Activated T-helper 2 cell treated with anti-CD3 and anti-CD28 coated beads, Interferon-gamma antibody, Interleukin-2, Interleukin-4, amounts not matched to agents 10 μg/mL and 5 μg/mL and 100 μg/mL, durations not matched to agents 14 hours and 24 hours and 36 hours (primary cell): ENCODE data around the gene RAB11FIP4. TPM values are rescaled to one million over a fixed set of nuclear protein-coding genes. Genes with fewer than 3 reads are reported as not detected.

Experiments used
- DNase-seq: peaks from one replicate; pipeline ENCODE4 v3.0.0; 2021; ENCODE audit warnings: low spot score
- H3K27ac Mint-ChIP-seq: one replicate; pipeline ENCODE4 v1.8.0; 2021; ENCODE audit warnings: mixed read lengths
- H3K27me3 Mint-ChIP-seq: one replicate; pipeline ENCODE4 v1.8.0; 2021; ENCODE audit warnings: low read depth, mixed read lengths
- H3K36me3 Mint-ChIP-seq: one replicate; pipeline ENCODE4 v1.8.0; 2021; ENCODE audit warnings: low read depth, mixed read lengths
- H3K4me1 Mint-ChIP-seq: one replicate; pipeline ENCODE4 v1.8.0; 2021; ENCODE audit warnings: low read depth, mixed read lengths
- H3K4me3 Mint-ChIP-seq: one replicate; pipeline ENCODE4 v1.8.0; 2021; ENCODE audit warnings: low read depth, mild to moderate bottlenecking, moderate library complexity, mixed read lengths
- H3K9me3 Mint-ChIP-seq: one replicate; pipeline ENCODE4 v1.8.0; 2021; ENCODE audit warnings: mixed read lengths
- intact Hi-C: fragments of 100-400 bp; cut with micrococcal nuclease; formaldehyde crosslinking; loops from one replicate; pipeline ENCODE4 v1.15.1; 2023
- total RNA-seq: library from RNA; stranded (reverse); gene quantifications from 2 replicates; pipeline ENCODE4 v1.2.3, GENCODE V29; 2022

Gene RAB11FIP4
- total RNA-seq, 1 donor from 2014 or later = 26.2 TPM

DNA sequence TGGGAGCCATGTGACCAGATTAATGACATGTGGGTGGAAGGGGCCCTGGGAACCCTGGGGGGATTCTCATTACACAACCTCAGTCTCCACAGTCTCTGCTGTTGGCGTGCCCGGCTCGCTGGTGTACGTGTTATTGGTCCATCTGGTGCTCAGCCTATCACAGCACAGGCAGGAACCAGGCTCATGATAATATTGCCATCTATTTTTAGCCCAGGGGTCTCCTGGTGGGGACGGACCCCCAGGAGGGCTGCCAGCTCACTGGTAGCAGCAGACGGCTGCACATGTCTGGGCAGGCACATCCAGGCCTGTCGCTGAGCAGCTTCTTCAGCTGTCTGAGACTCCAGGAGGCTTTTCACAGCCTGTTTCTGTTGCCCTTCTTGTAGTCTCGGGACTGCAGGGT lies 123.8 kb downstream of the RAB11FIP4 start:
- peaks cover 3% of the 10 kb centered on the region for H3K36me3 Mint-ChIP-seq
- no peak overlapping the region for H3K4me3 Mint-ChIP-seq
- H3K4me1 Mint-ChIP-seq = peaks cover 17% of the 10 kb centered on the region
- H3K9me3 Mint-ChIP-seq = no peaks in the 10 kb centered on the region
- intact Hi-C loops = no loop called here
- H3K27me3 Mint-ChIP-seq = no peaks in the 10 kb centered on the region
- H3K27ac Mint-ChIP-seq = no peak overlapping the region
- DNase-seq = no peak

DNA sequence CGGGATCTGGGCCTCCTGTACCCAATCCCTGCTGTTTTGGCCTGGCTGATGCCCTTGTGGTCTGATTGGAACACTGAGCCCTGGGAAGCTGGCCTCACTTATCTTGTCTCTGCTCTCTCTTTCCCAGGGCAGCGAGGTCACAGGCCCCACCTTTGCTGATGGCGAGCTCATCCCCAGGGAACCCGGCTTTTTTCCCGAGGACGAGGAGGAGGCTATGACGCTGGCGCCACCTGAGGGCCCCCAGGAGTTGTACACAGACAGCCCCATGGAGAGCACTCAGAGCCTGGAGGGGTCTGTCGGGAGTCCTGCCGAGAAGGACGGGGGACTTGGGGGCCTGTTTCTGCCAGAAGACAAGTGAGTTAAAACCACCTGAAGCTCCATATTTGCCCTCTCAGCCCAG lies 126.0 kb downstream of the RAB11FIP4 start:
- Mint-ChIP-seq H3K36me3 (peaks cover 15% of the 10 kb centered on the region), H3K4me1 (peaks cover 5% of the 10 kb centered on the region), H3K27me3 (no peaks in the 10 kb centered on the region), H3K4me3 (no peak overlapping the region), H3K9me3 (no peaks in the 10 kb centered on the region), H3K27ac (no peak overlapping the region)
- intact Hi-C loops = no loop called here
- DNase-seq = no peak

DNA sequence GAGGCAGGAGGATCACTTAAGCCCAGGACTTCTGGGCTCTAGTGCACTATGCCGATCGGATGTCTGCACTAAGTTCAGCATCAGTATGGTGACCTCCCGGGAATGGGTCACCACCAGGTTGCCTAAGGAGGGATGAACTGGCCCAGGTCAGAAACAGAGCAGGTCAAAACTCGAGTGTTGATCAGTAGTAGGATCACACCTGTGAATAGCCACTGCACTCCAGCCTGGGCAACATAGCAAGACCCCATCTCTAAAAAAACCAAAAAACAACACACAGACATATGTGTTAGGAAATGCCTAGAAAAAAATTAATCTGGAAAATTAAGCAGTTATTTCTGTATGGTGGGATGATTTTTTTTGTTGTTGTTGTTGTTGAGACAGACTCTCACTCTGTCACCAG lies 127.0 kb downstream of the RAB11FIP4 start:
- Mint-ChIP-seq H3K27me3 (no peaks in the 10 kb centered on the region), H3K4me1 (peaks cover 5% of the 10 kb centered on the region), H3K4me3 (no peak overlapping the region), H3K9me3 (no peaks in the 10 kb centered on the region), H3K27ac (no peak overlapping the region), H3K36me3 (peaks cover 19% of the 10 kb centered on the region)
- intact Hi-C loops = no loop called here
- no peak for DNase-seq

DNA sequence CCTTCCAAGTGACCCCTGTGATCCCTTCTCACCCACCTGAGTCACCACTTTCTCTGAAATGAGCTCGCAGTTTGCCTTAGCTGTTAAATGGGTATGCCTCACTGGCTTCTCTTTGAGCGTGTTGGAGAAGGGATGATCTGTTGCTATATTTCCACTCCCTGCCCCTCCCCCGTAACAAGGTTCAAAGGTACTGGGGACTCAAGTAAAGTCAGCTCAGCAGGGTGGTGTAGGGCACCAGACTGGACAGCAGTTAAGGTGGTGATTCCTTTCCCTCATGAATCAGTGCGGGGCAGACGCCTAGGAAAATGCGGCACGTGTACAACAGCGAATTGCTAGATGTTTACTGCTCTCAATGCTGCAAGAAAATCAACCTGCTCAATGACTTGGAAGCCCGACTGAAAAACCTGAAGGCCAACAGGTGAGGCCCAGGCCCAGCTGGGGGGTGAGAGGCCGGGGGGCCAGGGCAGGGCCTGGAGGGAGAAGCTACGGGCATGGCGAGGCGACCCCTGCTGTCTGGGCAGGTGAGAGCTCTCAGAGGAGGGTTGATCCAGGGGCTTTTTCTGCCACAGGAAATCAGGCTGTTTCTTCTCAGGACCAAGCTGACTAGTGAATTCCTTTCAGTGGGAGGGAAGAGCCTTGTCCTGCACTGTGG lies 130.3 kb downstream of the RAB11FIP4 start:
- peaks cover 29% of the 10 kb centered on the region for H3K36me3 Mint-ChIP-seq
- no peak overlapping the region for H3K27ac Mint-ChIP-seq
- H3K27me3 Mint-ChIP-seq = no peaks in the 10 kb centered on the region
- H3K4me1 Mint-ChIP-seq = peaks cover 1% of the 10 kb centered on the region
- no peaks in the 10 kb centered on the region for H3K9me3 Mint-ChIP-seq
- intact Hi-C loops = no loop called here
- no peak for DNase-seq
- no peak overlapping the region for H3K4me3 Mint-ChIP-seq

DNA sequence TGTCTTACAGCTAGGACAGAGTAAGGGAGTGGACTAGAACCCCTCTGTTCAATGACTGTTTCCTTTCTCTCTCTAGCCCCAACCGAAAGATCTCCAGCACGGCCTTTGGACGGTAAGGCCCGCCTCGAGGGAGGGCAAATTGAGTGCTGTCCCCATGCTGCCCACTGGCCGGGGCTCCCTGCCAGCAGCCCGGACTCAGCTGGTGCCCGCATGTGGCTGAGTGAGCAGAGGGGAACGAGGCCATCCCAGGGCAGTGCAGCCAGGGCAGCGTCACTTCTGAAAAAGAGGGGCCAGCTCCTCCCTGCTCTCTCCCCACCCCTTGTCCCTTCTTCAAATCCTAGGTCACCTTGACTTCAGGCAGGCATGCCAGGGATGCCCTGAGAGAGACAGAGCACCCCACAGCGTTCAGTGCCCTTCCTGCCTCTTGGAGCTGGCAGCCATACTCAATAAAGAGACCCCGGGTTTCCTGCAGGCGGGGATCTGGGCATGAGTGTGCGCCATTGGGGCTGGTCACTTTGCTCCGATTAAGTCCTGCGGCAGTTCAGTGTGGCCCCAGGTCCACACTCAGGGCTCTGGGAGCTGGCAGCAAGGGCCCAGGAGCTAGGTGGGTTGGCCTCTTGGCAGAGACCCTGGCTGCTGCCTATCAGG lies 130.9 kb downstream of the RAB11FIP4 start:
- Mint-ChIP-seq H3K4me1 (peaks cover 1% of the 10 kb centered on the region), H3K27ac (no peak overlapping the region)
- intact Hi-C loops = no loop called here

DNA sequence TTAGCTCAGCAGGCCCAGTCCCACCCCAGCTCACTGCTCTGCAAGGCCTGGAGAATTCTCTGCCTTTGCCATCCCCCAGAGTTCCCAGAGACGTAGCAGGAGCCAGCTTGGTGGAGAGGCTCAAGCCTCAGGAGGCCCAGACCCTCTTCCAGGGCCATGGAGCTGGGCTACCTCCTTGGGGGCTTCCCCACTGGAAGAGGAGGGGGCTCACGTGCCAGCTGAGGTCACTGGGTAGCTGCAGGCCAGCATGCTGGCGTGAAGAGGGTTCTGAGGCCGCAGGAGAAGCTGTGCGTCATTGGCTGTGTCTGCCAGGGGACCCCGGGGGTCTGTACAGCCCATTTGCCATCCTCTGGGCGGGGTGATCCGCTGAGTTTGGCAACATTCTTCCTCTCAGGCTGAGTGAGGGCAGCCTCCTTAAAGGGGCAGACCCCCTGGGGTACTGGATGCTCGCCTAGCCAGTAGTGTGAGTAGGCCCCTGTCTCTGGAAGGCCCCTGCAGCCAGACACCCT lies 131.6 kb downstream of the RAB11FIP4 start:
- intact Hi-C loops = no loop called here
- Mint-ChIP-seq H3K4me3 (no peak overlapping the region), H3K9me3 (no peaks in the 10 kb centered on the region), H3K36me3 (peaks cover 25% of the 10 kb centered on the region), H3K27ac (no peak overlapping the region), H3K4me1 (peaks cover 1% of the 10 kb centered on the region), H3K27me3 (no peaks in the 10 kb centered on the region)
- no peak for DNase-seq

More for the DNA sequence above, 130.9 kb downstream of the RAB11FIP4 start:
- no peaks in the 10 kb centered on the region for H3K9me3 Mint-ChIP-seq
- peaks cover 29% of the 10 kb centered on the region for H3K36me3 Mint-ChIP-seq
- DNase-seq = no peak
- no peak overlapping the region for H3K4me3 Mint-ChIP-seq
- H3K27me3 Mint-ChIP-seq = no peaks in the 10 kb centered on the region

DNA sequence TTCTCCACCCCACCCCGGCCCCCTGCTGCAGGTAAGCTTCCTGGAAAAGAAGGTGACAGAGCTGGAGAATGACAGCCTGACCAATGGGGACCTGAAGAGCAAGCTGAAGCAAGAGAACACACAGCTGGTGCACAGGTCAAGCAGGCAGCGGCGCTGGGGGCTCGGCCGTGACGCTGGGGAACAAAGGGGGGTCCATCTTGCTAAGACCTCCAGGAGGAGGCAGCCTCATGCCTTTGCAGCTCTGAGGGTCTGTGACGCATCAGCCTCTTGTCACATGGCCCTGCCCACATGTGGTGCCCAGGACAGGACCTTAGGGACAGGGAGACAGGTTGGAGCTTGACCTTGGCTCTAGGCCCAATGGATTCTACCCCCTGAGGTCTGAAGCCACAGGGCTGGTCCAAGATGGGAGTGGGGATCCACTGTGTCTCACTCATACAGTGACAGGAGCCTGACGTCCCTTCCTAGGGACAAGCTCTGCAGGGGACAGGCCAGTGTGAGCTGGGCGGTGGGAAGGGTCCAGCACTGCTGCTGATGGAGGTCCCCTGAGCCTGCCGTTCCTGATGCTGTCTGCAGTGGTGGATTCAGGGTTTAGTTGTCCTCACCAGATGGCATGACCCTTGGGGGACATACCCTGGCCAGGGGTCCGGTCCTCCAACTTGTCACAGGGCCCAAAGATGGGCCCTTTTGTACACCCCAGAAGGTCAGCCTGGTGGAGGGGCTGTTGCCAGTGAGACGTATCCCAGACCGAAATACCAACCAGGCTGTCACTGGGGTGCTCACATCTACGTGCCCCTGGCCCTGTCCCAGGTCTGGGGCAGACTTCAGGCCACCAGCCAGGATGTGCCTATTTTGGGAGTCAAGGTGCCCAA lies 132.6 kb downstream of the RAB11FIP4 start:
- Mint-ChIP-seq H3K4me1 (peaks cover 1% of the 10 kb centered on the region), H3K9me3 (no peaks in the 10 kb centered on the region), H3K4me3 (no peak overlapping the region), H3K27ac (no peak overlapping the region), H3K27me3 (no peaks in the 10 kb centered on the region), H3K36me3 (peaks cover 28% of the 10 kb centered on the region)
- DNase-seq = no peak
- intact Hi-C loops = no loop called here

DNA sequence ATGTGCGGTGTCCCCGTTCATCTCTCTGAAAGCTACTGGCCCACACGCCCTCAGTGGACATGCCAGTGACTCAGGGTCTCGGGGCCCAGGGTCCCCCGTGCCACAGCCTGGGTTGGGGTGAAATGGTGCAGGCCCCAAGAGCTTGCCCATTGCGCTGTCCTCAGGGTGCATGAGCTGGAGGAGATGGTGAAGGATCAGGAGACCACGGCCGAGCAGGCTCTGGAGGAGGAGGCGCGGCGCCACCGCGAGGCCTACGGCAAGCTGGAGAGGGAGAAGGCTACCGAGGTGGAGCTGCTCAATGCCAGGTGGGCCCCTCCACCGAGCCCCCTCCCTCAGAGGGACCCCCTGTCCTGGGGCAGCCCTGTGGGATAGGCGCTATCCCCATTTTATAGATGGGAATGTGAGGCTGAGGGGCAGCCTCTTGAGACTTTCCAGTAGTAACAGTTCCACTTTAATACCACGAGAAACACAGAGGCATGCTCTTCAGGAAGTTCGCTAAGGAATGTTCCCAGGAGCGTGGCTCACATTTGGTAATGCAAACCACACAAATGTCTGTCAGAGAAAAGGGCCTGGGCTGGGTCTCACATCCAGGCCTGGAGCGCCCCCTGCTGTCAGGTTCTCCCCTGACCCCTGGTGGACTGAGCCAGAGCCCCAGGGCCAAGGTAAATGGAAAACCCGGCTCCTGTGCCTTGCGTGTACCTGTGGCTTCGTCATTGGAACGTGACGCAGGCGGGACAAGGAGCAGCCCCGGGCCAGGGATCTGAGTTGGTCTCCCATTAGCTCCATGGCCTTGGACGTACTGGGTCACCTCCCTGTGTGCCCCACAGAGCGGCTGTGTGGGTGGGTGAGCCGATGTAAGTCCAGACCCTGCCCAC lies 133.7 kb downstream of the RAB11FIP4 start:
- Mint-ChIP-seq H3K4me3 (no peak overlapping the region), H3K9me3 (no peaks in the 10 kb centered on the region), H3K36me3 (peaks cover 28% of the 10 kb centered on the region), H3K27me3 (no peaks in the 10 kb centered on the region), H3K4me1 (peaks cover 1% of the 10 kb centered on the region), H3K27ac (no peak overlapping the region)
- DNase-seq = peak; percentile 66
- intact Hi-C loops = loop anchor here (1.0 to 5.0 kb wide), 3 partner anchors 38 to 138 kb away; no protein-coding TSS in a partner anchor

DNA sequence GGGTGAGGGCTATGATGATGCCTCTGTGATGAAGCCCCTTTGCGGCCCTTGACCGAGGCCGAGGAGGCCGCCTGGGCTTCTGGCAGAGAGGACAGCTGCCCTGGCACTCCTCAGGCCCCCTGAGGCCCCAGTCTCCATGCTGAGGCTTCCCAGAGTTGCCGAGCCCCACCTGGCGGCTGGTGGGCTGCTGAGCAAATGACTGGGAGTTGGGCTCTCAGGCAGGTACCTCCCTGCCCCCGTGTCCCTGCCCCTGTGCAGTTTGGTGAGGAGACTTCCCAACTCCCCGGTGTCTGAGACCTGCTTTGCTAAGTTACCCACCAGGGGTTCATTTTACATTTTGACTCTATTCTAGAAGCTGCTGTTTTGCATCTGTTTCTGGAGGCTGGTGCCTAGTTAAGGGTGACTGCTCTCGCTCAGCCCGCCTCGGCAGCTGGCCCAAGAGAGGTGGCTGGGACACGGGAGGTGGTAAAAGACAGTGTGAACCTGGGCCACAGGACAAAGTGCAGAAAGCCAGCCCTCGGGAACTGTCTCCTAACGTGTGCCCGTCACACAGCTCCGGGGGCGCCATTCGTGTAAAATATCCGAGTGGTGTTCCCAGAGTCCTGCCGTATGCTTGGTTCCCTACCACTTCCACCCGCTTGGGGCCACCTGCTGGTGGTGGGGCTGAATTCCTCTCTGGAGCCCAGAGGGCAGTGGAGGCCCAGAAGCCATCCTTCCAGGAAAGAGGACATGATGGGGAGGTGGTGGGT lies 134.5 kb downstream of the RAB11FIP4 start:
- H3K36me3 Mint-ChIP-seq = peaks cover 32% of the 10 kb centered on the region
- no peak overlapping the region for H3K27ac Mint-ChIP-seq
- H3K9me3 Mint-ChIP-seq = no peaks in the 10 kb centered on the region
- intact Hi-C loops = loop anchor here (1.0 to 5.0 kb wide), 3 partner anchors 39 to 139 kb away; no protein-coding TSS in a partner anchor
- H3K27me3 Mint-ChIP-seq = no peaks in the 10 kb centered on the region
- DNase-seq = no peak
- no peak overlapping the region for H3K4me3 Mint-ChIP-seq
- peaks cover 1% of the 10 kb centered on the region for H3K4me1 Mint-ChIP-seq

DNA sequence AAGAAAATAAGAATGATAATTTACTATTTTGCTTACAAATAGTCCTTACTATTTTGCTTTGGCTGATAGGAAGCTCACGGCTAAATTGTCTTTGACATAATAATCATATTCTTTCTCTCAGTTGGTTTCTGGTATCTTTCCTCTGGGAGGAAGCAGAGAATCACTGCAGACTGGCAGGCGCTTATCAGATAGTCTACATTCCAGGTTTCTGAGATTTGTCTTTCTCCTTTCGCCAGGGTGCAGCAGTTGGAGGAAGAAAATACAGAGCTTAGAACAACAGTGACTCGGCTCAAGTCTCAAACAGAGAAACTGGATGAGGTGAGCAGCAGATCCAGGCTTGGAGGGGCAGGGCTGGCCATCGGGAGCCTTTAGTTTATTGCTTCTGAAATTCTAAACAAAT lies 136.1 kb downstream of the RAB11FIP4 start:
- no peaks in the 10 kb centered on the region for H3K27me3 Mint-ChIP-seq
- peaks cover 1% of the 10 kb centered on the region for H3K4me1 Mint-ChIP-seq
- no peak for DNase-seq
- peaks cover 28% of the 10 kb centered on the region for H3K36me3 Mint-ChIP-seq
- no peak overlapping the region for H3K4me3 Mint-ChIP-seq
- H3K9me3 Mint-ChIP-seq = no peaks in the 10 kb centered on the region
- intact Hi-C loops = loop anchor here (5.0 kb wide), 2 partner anchors 40 to 140 kb away; no protein-coding TSS in a partner anchor
- H3K27ac Mint-ChIP-seq = no peak overlapping the region

DNA sequence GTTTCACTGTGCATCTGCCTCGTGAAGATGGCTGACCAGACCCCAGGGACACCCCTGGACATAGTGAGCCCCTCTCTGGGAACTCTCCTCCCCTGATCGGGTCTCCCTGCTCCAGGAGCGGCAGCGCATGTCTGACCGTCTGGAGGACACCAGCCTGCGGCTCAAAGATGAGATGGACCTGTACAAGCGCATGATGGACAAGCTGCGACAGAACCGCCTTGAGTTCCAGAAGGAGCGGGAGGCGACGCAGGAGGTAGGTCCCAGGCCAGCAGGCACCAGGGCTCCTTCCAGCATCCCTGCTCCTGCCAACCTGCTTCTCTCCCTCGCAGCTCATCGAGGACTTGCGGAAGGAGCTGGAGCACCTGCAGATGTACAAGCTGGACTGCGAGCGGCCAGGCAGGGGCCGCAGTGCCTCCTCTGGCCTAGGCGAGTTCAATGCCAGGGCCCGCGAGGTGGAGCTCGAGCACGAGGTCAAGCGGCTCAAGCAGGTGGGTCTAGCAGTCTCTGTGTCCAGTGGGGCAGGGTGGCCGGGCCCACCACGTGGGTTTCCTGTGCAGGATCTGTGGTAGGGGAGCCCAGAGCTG lies 136.9 kb downstream of the RAB11FIP4 start:
- intact Hi-C loops = loop anchor here (5.0 kb wide), 2 partner anchors 41 to 141 kb away; no protein-coding TSS in a partner anchor

More for the DNA sequence above, 136.9 kb downstream of the RAB11FIP4 start:
- no peaks in the 10 kb centered on the region for H3K9me3 Mint-ChIP-seq
- H3K4me1 Mint-ChIP-seq = peaks cover 7% of the 10 kb centered on the region
- H3K36me3 Mint-ChIP-seq = peaks cover 26% of the 10 kb centered on the region
- no peak overlapping the region for H3K4me3 Mint-ChIP-seq
- H3K27ac Mint-ChIP-seq = no peak overlapping the region
- no peak for DNase-seq
- no peaks in the 10 kb centered on the region for H3K27me3 Mint-ChIP-seq
